Esophagus squamous epithelium (tissue), 5 donors: Measurements from ENCODE around the gene PLXDC1. TPM values are rescaled to one million over a fixed set of nuclear protein-coding genes. Genes with fewer than 3 reads are reported as not detected.

ENCODE experiments used
- DNase-seq: peaks from one replicate; lab custom pipeline; 2025; lab: John Stamatoyannopoulos, UW
- H3K27ac ChIP-seq, 4 donors: fragments of 200-600 bp; sonication (generic); one replicate each; pipeline ENCODE4 v1.5.1; 2016 to 2019; ENCODE audit warnings: mild to moderate bottlenecking in 1 of 4
- H3K27me3 ChIP-seq, 4 donors: fragments of 200-600 bp; sonication (generic); 1 replicate in 3 of 4; 2 replicates in 1 of 4; pipeline versions ENCODE4 v1.5.1 to v1.6.0; 2017 to 2021; ENCODE audit warnings: antibody characterized with exemption in 1 of 4
- H3K36me3 ChIP-seq, 3 donors: fragments of 200-600 bp; sonication (generic); one replicate each; pipeline ENCODE4 v1.5.1; 2016 to 2019
- H3K4me1 ChIP-seq, 3 donors: fragments of 200-600 bp; sonication (generic); one replicate each; pipeline ENCODE4 v1.5.1; 2017 to 2019
- H3K4me3 ChIP-seq, 4 donors: fragments of 200-600 bp; sonication (generic); 1 replicate in 3 of 4; 2 replicates in 1 of 4; pipeline ENCODE4 v1.5.1; 2016 to 2019; ENCODE audit warnings: mild to moderate bottlenecking in 2 of 4, moderate library complexity in 1 of 4
- H3K9me3 ChIP-seq, 3 donors: fragments of 200-600 bp; sonication (generic); one replicate each; pipeline ENCODE4 v1.5.1; 2016 to 2019
- CTCF ChIP-seq, 6 experiments: fragments of 450-650 bp in 4 of 6; fragments of 200-600 bp in 2 of 6; sonication (generic) in 2 of 6; IDR thresholded peaks; one replicate each; pipeline ENCODE4 v1.5.1; 2016 to 2019; ENCODE audit warnings: antibody characterized with exemption in 6 of 6, mild to moderate bottlenecking in 4 of 6, moderate library complexity in 4 of 6
- POLR2A ChIP-seq, 4 donors: fragments of 450-650 bp; IDR thresholded peaks; one replicate each; pipeline ENCODE4 v1.6.1; 2017; ENCODE audit warnings: antibody characterized with exemption in 4 of 4, mild to moderate bottlenecking in 4 of 4, moderate library complexity in 3 of 4
- WGBS, 2 donors: methylation state at CpG; one replicate each; pipeline ENCODE4 v1.1.5; 2018; 5-methylcytosine and 5-hydroxymethylcytosine counted together
- intact Hi-C: fragments of 100-400 bp; cut with DNase I; formaldehyde crosslinking; loops from one replicate; pipeline ENCODE4 v1.15.0; 2022
- total RNA-seq, 4 donors: library from RNA; depleted of rRNA; stranded (reverse); fragments of >200 nt; gene quantifications; one replicate each; pipeline ENCODE4 v1.1.0, GENCODE V29; 2016
- donor health status: DM: yes; HTN: yes; CAD: no.

PLXDC1 gene
- total RNA-seq, 4 donors from 2014 or later = 1.2 to 7.2 (median 4.6) TPM

- peak overlapping the region; percentile 61 to 91 (median 80) for H3K4me3 ChIP-seq
- no peak for DNase-seq
- H3K27ac ChIP-seq = peak overlapping the region; percentile 83 to 93 (median 92)
- peaks cover 10 to 52% (median 18%) of the 10 kb centered on the region in 3 donors for H3K4me1 ChIP-seq
- H3K9me3 ChIP-seq = peaks cover 0 to 3% (median 0%) of the 10 kb centered on the region in 3 donors
- H3K27me3 ChIP-seq = peaks cover 0 to 20% (median 0%) of the 10 kb centered on the region in 4 donors
- H3K36me3 ChIP-seq = no peaks in the 10 kb centered on the region
- intact Hi-C loops = loop anchor here (5.0 kb wide), 2 partner anchors 85 to 170 kb away; no protein-coding TSS in a partner anchor
- 4 to 5% methylated on average over 19 to 22 of the region's 25 CpGs for WGBS, 2 donors
- TF ChIP-seq POLR2A (IDR thresholded peaks at IDR 0.05) (no peak), CTCF (IDR thresholded peaks at IDR 0.05) (no peak)
Observed at GRCh38 chr17:39151943-39152818, 744 bp upstream of the PLXDC1 start.

GRCh38 chr17:39150795-39151149 lies 665 bp downstream of the PLXDC1 start:
- Histone ChIP-seq H3K4me1 (peaks cover 10 to 53% (median 18%) of the 10 kb centered on the region in 3 donors), H3K36me3 (no peaks in the 10 kb centered on the region), H3K27me3 (peaks cover 0 to 20% (median 0%) of the 10 kb centered on the region in 4 donors), H3K9me3 (peaks cover 0 to 3% (median 0%) of the 10 kb centered on the region in 3 donors), H3K4me3 (peak overlapping the region; percentile 36 to 91 (median 80)), H3K27ac (peak overlapping the region; percentile 43 to 93 (median 87))
- intact Hi-C loops = loop anchor here (5.0 kb wide), 2 partner anchors 83 to 168 kb away; no protein-coding TSS in a partner anchor
- 57 to 58% methylated on average over 2 to 3 of the region's 5 CpGs for WGBS, 2 donors
- DNase-seq = no peak
- no peak for TF ChIP-seq POLR2A (IDR thresholded peaks at IDR 0.05)
- TF ChIP-seq CTCF (IDR thresholded peaks at IDR 0.05) = no peak

- intact Hi-C loops = loop anchor here (5.0 kb wide), 2 partner anchors 83 to 168 kb away; no protein-coding TSS in a partner anchor
- peaks cover 11 to 57% (median 18%) of the 10 kb centered on the region in 3 donors for H3K4me1 ChIP-seq
- peaks cover 0 to 3% (median 0%) of the 10 kb centered on the region in 3 donors for H3K9me3 ChIP-seq
- H3K27ac ChIP-seq = peak overlapping the region in 3 of 4 donors; percentile 7 to 93 (median 43)
- peaks cover 0 to 20% (median 0%) of the 10 kb centered on the region in 4 donors for H3K27me3 ChIP-seq
- DNase-seq = no peak
- TF ChIP-seq CTCF (IDR thresholded peaks at IDR 0.05) (no peak), POLR2A (IDR thresholded peaks at IDR 0.05) (no peak)
- no peaks in the 10 kb centered on the region for H3K36me3 ChIP-seq
- H3K4me3 ChIP-seq = peak overlapping the region in 3 of 4 donors; percentile 36 to 91 (median 74)
- WGBS, 2 donors = 73 to 75% methylated on average over 5 of the region's 5 CpGs
Observed at GRCh38 chr17:39150104-39150634, 1.3 kb downstream of the PLXDC1 start.

- intact Hi-C loops = no loop called here
- peaks cover 0 to 20% (median 0%) of the 10 kb centered on the region in 4 donors for H3K27me3 ChIP-seq
- TF ChIP-seq POLR2A (IDR thresholded peaks at IDR 0.05) = no peak
- TF ChIP-seq CTCF (IDR thresholded peaks at IDR 0.05) = no peak
- peak overlapping the region in 2 of 4 donors; percentile 3 for H3K27ac ChIP-seq
- DNase-seq = no peak
- WGBS, 2 donors = 70 to 74% methylated on average over 12 to 13 of the region's 13 CpGs
- no peak overlapping the region for H3K4me3 ChIP-seq
- peaks cover 27 to 60% (median 28%) of the 10 kb centered on the region in 3 donors for H3K4me1 ChIP-seq
- no peaks in the 10 kb centered on the region for H3K36me3 ChIP-seq
- H3K9me3 ChIP-seq = no peaks in the 10 kb centered on the region
Observed at GRCh38 chr17:39147221-39148185, 3.9 kb downstream of the PLXDC1 start.
